Endothelial cell of umbilical vein (primary cell): ENCODE data around the gene GLCE.

Experiments
- CTCF ChIP-seq, 2 donors: IDR thresholded peaks; 1 replicate in 1 of 2; 2 replicates in 1 of 2; pipeline ENCODE4 v1.5.1; 2011; ENCODE audit warnings: low read length in 2 of 2, mild to moderate bottlenecking in 2 of 2, moderate library complexity in 2 of 2, control low read depth in 1 of 2, inconsistent platforms in 1 of 2, low read depth in 1 of 2; ENCODE audit not compliant: insufficient read depth in 1 of 2; ENCODE audit errors: extremely low read depth in 1 of 2
- EZH2 ChIP-seq: IDR thresholded peaks from 2 replicates; pipeline ENCODE4 v1.6.1; 2012; ENCODE audit warnings: borderline replicate concordance, low read depth, mild to moderate bottlenecking, moderate library complexity, low read length, inconsistent platforms; ENCODE audit not compliant: severe bottlenecking
- FOS ChIP-seq: IDR thresholded peaks from 2 replicates; pipeline ENCODE4 v1.6.1; 2011; ENCODE audit warnings: mild to moderate bottlenecking, low read length, moderate library complexity, borderline replicate concordance; ENCODE audit not compliant: insufficient read depth
- MAX ChIP-seq: IDR thresholded peaks from 2 replicates; pipeline ENCODE4 v1.6.1; 2011; ENCODE audit not compliant: insufficient read depth, insufficient read length
- MYC ChIP-seq: IDR thresholded peaks from one replicate; pipeline ENCODE4 v1.6.1; 2011; ENCODE audit warnings: mild to moderate bottlenecking, low read depth, low read length
- POLR2A ChIP-seq: IDR thresholded peaks from 2 replicates; pipeline ENCODE4 v1.6.1; 2012; ENCODE audit warnings: low read depth, mild to moderate bottlenecking, control low read depth, low read length
- POLR2AphosphoS5 ChIP-seq: IDR thresholded peaks from 2 replicates; pipeline ENCODE4 v1.6.1; 2012; ENCODE audit warnings: low read depth, mild to moderate bottlenecking, control low read depth, low read length, moderate library complexity; ENCODE audit not compliant: insufficient read depth

- no peak for TF ChIP-seq POLR2A
- no peak for TF ChIP-seq CTCF (IDR thresholded peaks at IDR 0.05; ENCODE audit: extremely low read depth in 1 of 2, insufficient read depth in 1 of 2, low read depth in 1 of 2, low read length in 2 of 2)
- no peak for TF ChIP-seq POLR2AphosphoS5
- TF ChIP-seq EZH2 = no peak
- TF ChIP-seq MAX = no peak
- no peak for TF ChIP-seq MYC
- TF ChIP-seq FOS = no peak
Observed at GRCh38 chr15:69290346-69291164, 130.1 kb downstream of the GLCE start.
